Left kidney (tissue), 2 donors: Measurements from ENCODE around the gene PLCL2. TPM values are rescaled to one million over a fixed set of nuclear protein-coding genes. Genes with fewer than 3 reads are reported as not detected.

Source experiments
- DNase-seq: peaks from one replicate; pipeline ENCODE4 v3.0.0-alpha.2; 2013
- polyA plus RNA-seq: library from polyadenylated mRNA; unstranded; fragments of 120-200 nt; gene quantifications from one replicate; pipeline ENCODE4 v1.2.1, GENCODE V29; 2013; ENCODE audit not compliant: insufficient read length

PLCL2 gene
- polyA plus RNA-seq, 1 donor, result 16.4 TPM

- DNase-seq, result no peak
Observed at GRCh38 chr3:16890597-16891333, 6.0 kb downstream of the PLCL2 start.

GRCh38 chr3:16893618-16894200 lies 9.0 kb downstream of the PLCL2 start:
- no peak for DNase-seq

- no peak for DNase-seq
Observed at GRCh38 chr3:16896094-16896627, 11.4 kb downstream of the PLCL2 start.

GRCh38 chr3:16896820-16897219 lies 12.1 kb downstream of the PLCL2 start:
- no peak for DNase-seq

- no peak for DNase-seq
Observed at GRCh38 chr3:16897254-16897926, 12.6 kb downstream of the PLCL2 start.

- DNase-seq, result no peak
Observed at GRCh38 chr3:16898595-16899395, 14.0 kb downstream of the PLCL2 start.

- DNase-seq, result no peak
Observed at GRCh38 chr3:16899919-16900318, 15.2 kb downstream of the PLCL2 start.

GRCh38 chr3:16900779-16901440 lies 16.2 kb downstream of the PLCL2 start:
- no peak for DNase-seq

GRCh38 chr3:16904423-16905417 lies 20.0 kb downstream of the PLCL2 start:
- no peak for DNase-seq

GRCh38 chr3:16905704-16906103 lies 20.9 kb downstream of the PLCL2 start:
- DNase-seq, result no peak

GRCh38 chr3:16906682-16907081 lies 21.9 kb downstream of the PLCL2 start:
- DNase-seq, result no peak

- no peak for DNase-seq
Observed at GRCh38 chr3:16907243-16907642, 22.5 kb downstream of the PLCL2 start.

GRCh38 chr3:16908016-16908807 lies 23.5 kb downstream of the PLCL2 start:
- DNase-seq, result no peak

GRCh38 chr3:16908896-16909295 lies 24.1 kb downstream of the PLCL2 start:
- no peak for DNase-seq

GRCh38 chr3:16909802-16910201 lies 25.0 kb downstream of the PLCL2 start:
- DNase-seq, result no peak

GRCh38 chr3:16910207-16910606 lies 25.5 kb downstream of the PLCL2 start:
- no peak for DNase-seq

- no peak for DNase-seq
Observed at GRCh38 chr3:16911916-16912315, 27.2 kb downstream of the PLCL2 start.

GRCh38 chr3:16912400-16913263 lies 27.9 kb downstream of the PLCL2 start:
- DNase-seq, result no peak

- no peak for DNase-seq
Observed at GRCh38 chr3:16913264-16913580, 28.5 kb downstream of the PLCL2 start.
